Measurements from ENCODE around the gene CBL. TPM values are rescaled to one million over a fixed set of nuclear protein-coding genes. Genes with fewer than 3 reads are reported as not detected.

CBL gene
- total RNA-seq, 1 donor from 2014 or later: 46.6 TPM

DNA sequence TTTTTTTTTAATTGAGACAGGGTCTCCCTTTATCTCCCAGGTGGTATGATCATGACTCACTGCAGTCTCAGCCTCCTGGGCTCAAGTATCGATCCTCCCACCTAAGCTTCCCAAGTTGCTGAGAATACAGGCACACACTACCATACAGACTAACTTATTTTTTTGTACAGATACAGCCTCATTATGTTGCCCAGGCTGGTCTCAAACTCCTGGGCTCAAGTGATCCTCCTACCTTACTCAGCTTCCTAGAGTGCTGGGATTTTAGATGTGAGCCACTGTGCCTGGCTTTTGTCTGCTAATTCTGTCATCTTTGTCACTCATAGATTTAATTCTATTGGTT is 43.5 kb downstream of the CBL start:
- TF ChIP-seq EZH2 (IDR thresholded peaks at IDR 0.05; ENCODE audit: insufficient read depth, low read length) (no peak), CTCF (IDR thresholded peaks at IDR 0.05; ENCODE audit: insufficient read depth, low read depth, low read length) (no peak)

GRCh38 chr11:119251114-119251513 is 45.0 kb downstream of the CBL start:
- Histone ChIP-seq H2AFZ (ENCODE audit: low read depth, low read length) (no peak overlapping the region), H3K27ac (ENCODE audit: low read depth, low read length) (no peak overlapping the region), H3K79me2 (ENCODE audit: insufficient read depth, low read length) (peaks cover 16% of the 10 kb centered on the region), H4K20me1 (ENCODE audit: insufficient read depth, low read length) (peaks cover 35% of the 10 kb centered on the region), H3K9me3 (ENCODE audit: insufficient read depth, low read depth, low read length) (no peaks in the 10 kb centered on the region), H3K4me3 (ENCODE audit: insufficient read depth, low read depth, low read length) (no peak overlapping the region), H3K27me3 (ENCODE audit: insufficient read depth, low read length) (no peaks in the 10 kb centered on the region), H3K4me2 (ENCODE audit: low read length) (no peak overlapping the region), H3K9ac (ENCODE audit: low read length) (no peak overlapping the region), H3K36me3 (ENCODE audit: insufficient read depth, low read length) (peaks cover 4% of the 10 kb centered on the region), H3K4me1 (ENCODE audit: insufficient read depth, low read length) (no peaks in the 10 kb centered on the region)
- no peak for DNase-seq (ENCODE audit: low read depth)
- no peak overlapping the region for H3K4me3 Mint-ChIP-seq (ENCODE audit: unreplicated experiment)
- no peak for FAIRE-seq
- peaks cover 4% of the 10 kb centered on the region for H3K4me1 Mint-ChIP-seq (ENCODE audit: low read depth, unreplicated experiment)
- H3K27ac Mint-ChIP-seq (ENCODE audit: unreplicated experiment): no peak overlapping the region
- peaks cover 5% of the 10 kb centered on the region for H3K36me3 Mint-ChIP-seq (ENCODE audit: low read depth, unreplicated experiment)
- H3K9me3 Mint-ChIP-seq (ENCODE audit: unreplicated experiment): no peaks in the 10 kb centered on the region
- TF ChIP-seq EZH2 (IDR thresholded peaks at IDR 0.05; ENCODE audit: insufficient read depth, low read length) (no peak), CTCF (IDR thresholded peaks at IDR 0.05; ENCODE audit: insufficient read depth, low read depth, low read length) (no peak)
- H3K27me3 Mint-ChIP-seq (ENCODE audit: low read depth, unreplicated experiment): no peaks in the 10 kb centered on the region

More for the DNA sequence above, 43.5 kb downstream of the CBL start:
- no peaks in the 10 kb centered on the region for H3K27me3 ChIP-seq (ENCODE audit: insufficient read depth, low read length)
- H3K36me3 Mint-ChIP-seq (ENCODE audit: low read depth, unreplicated experiment): no peaks in the 10 kb centered on the region
- H3K4me2 ChIP-seq (ENCODE audit: low read length): no peak overlapping the region
- DNase-seq (ENCODE audit: low read depth): peak; percentile 20
- H3K79me2 ChIP-seq (ENCODE audit: insufficient read depth, low read length): peaks cover 10% of the 10 kb centered on the region
- no peaks in the 10 kb centered on the region for H3K4me1 ChIP-seq (ENCODE audit: insufficient read depth, low read length)
- H3K36me3 ChIP-seq (ENCODE audit: insufficient read depth, low read length): peaks cover 4% of the 10 kb centered on the region
- H3K27ac Mint-ChIP-seq (ENCODE audit: unreplicated experiment): no peak overlapping the region
- no peak for FAIRE-seq
- no peak overlapping the region for H3K27ac ChIP-seq (ENCODE audit: low read depth, low read length)
- no peaks in the 10 kb centered on the region for H3K9me3 ChIP-seq (ENCODE audit: insufficient read depth, low read depth, low read length)
- peaks cover 4% of the 10 kb centered on the region for H3K4me1 Mint-ChIP-seq (ENCODE audit: low read depth, unreplicated experiment)
- H4K20me1 ChIP-seq (ENCODE audit: insufficient read depth, low read length): peaks cover 34% of the 10 kb centered on the region
- H3K4me3 ChIP-seq (ENCODE audit: insufficient read depth, low read depth, low read length): no peak overlapping the region
- no peak overlapping the region for H2AFZ ChIP-seq (ENCODE audit: low read depth, low read length)
- no peaks in the 10 kb centered on the region for H3K27me3 Mint-ChIP-seq (ENCODE audit: low read depth, unreplicated experiment)
- no peak overlapping the region for H3K4me3 Mint-ChIP-seq (ENCODE audit: unreplicated experiment)
- no peaks in the 10 kb centered on the region for H3K9me3 Mint-ChIP-seq (ENCODE audit: unreplicated experiment)
- H3K9ac ChIP-seq (ENCODE audit: low read length): no peak overlapping the region

DNA sequence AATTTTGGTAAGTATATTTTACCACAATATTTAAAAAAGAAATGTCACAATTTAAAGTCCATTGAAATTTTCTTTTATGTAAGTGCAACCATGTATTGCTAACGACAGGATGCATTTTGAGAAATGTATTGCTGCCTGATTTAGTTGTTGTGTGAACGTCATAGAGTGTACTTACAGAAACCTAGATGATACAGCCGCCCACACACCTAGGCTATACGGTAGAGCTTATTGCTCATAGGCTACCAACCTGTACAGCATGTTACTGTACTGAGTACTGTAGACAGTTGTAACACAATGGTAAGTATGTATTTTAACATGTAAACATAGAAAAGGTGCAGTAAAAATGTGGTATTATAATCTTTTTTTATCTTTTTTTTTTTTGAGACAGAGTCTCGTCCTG is 48.1 kb downstream of the CBL start:
- Histone ChIP-seq H3K4me1 (ENCODE audit: insufficient read depth, low read length) (no peaks in the 10 kb centered on the region), H4K20me1 (ENCODE audit: insufficient read depth, low read length) (peaks cover 49% of the 10 kb centered on the region), H3K36me3 (ENCODE audit: insufficient read depth, low read length) (no peaks in the 10 kb centered on the region), H3K27me3 (ENCODE audit: insufficient read depth, low read length) (no peaks in the 10 kb centered on the region), H3K27ac (ENCODE audit: low read depth, low read length) (no peak overlapping the region), H3K4me3 (ENCODE audit: insufficient read depth, low read depth, low read length) (no peak overlapping the region), H2AFZ (ENCODE audit: low read depth, low read length) (no peak overlapping the region), H3K9ac (ENCODE audit: low read length) (no peak overlapping the region), H3K4me2 (ENCODE audit: low read length) (no peak overlapping the region), H3K9me3 (ENCODE audit: insufficient read depth, low read depth, low read length) (no peaks in the 10 kb centered on the region), H3K79me2 (ENCODE audit: insufficient read depth, low read length) (peaks cover 40% of the 10 kb centered on the region)
- no peaks in the 10 kb centered on the region for H3K27me3 Mint-ChIP-seq (ENCODE audit: low read depth, unreplicated experiment)
- H3K9me3 Mint-ChIP-seq (ENCODE audit: unreplicated experiment): no peaks in the 10 kb centered on the region
- TF ChIP-seq CTCF (IDR thresholded peaks at IDR 0.05; ENCODE audit: insufficient read depth, low read depth, low read length) (no peak), EZH2 (IDR thresholded peaks at IDR 0.05; ENCODE audit: insufficient read depth, low read length) (no peak)
- H3K27ac Mint-ChIP-seq (ENCODE audit: unreplicated experiment): no peak overlapping the region
- peaks cover 7% of the 10 kb centered on the region for H3K4me1 Mint-ChIP-seq (ENCODE audit: low read depth, unreplicated experiment)
- peaks cover 5% of the 10 kb centered on the region for H3K36me3 Mint-ChIP-seq (ENCODE audit: low read depth, unreplicated experiment)
- no peak for FAIRE-seq
- H3K4me3 Mint-ChIP-seq (ENCODE audit: unreplicated experiment): no peak overlapping the region
- no peak for DNase-seq (ENCODE audit: low read depth)

All from astrocyte (in vitro differentiated cells and primary cell).